ENCODE results near the gene TMEM132D.

TMEM132D gene

GRCh38 chr12:129097451-129097850 is 806.4 kb downstream of the TMEM132D start:
- DNase-seq (ENCODE audit: low spot score), result no peak

GRCh38 chr12:129096968-129097367 is 806.9 kb downstream of the TMEM132D start:
- no peak for DNase-seq (ENCODE audit: low spot score)

GRCh38 chr12:129096184-129096583 is 807.6 kb downstream of the TMEM132D start:
- no peak for DNase-seq (ENCODE audit: low spot score)

GRCh38 chr12:129089576-129089975 is 814.2 kb downstream of the TMEM132D start:
- no peak for DNase-seq (ENCODE audit: low spot score)

- no peak for DNase-seq (ENCODE audit: low spot score)
Measured at GRCh38 chr12:129084875-129085826, 818.7 kb downstream of the TMEM132D start.

- no peak for DNase-seq (ENCODE audit: low spot score)
Measured at GRCh38 chr12:129083121-129083840, 820.5 kb downstream of the TMEM132D start.

- DNase-seq (ENCODE audit: low spot score), result no peak
Measured at GRCh38 chr12:129082441-129082840, 821.4 kb downstream of the TMEM132D start.

GRCh38 chr12:129081755-129082250 is 822.0 kb downstream of the TMEM132D start:
- no peak for DNase-seq (ENCODE audit: low spot score)

GRCh38 chr12:129080821-129081220 is 823.0 kb downstream of the TMEM132D start:
- DNase-seq (ENCODE audit: low spot score), result no peak

- no peak for DNase-seq (ENCODE audit: low spot score)
Measured at GRCh38 chr12:129080391-129080790, 823.4 kb downstream of the TMEM132D start.

- DNase-seq (ENCODE audit: low spot score), result no peak
Measured at GRCh38 chr12:129079719-129080118, 824.1 kb downstream of the TMEM132D start.

GRCh38 chr12:129076441-129077320 is 827.1 kb downstream of the TMEM132D start:
- DNase-seq (ENCODE audit: low spot score), result no peak

GRCh38 chr12:129075460-129076208 is 828.2 kb downstream of the TMEM132D start:
- no peak for DNase-seq (ENCODE audit: low spot score)

- DNase-seq (ENCODE audit: low spot score), result no peak
Measured at GRCh38 chr12:129074379-129074778, 829.4 kb downstream of the TMEM132D start.

- no peak for DNase-seq (ENCODE audit: low spot score)
Measured at GRCh38 chr12:129073157-129073915, 830.5 kb downstream of the TMEM132D start.

- DNase-seq (ENCODE audit: low spot score), result no peak
Measured at GRCh38 chr12:129071362-129071761, 832.5 kb downstream of the TMEM132D start.

- DNase-seq (ENCODE audit: low spot score), result no peak
Measured at GRCh38 chr12:129069886-129070285, 833.9 kb downstream of the TMEM132D start.

GRCh38 chr12:129068684-129069083 is 835.1 kb downstream of the TMEM132D start:
- no peak for DNase-seq (ENCODE audit: low spot score)

- DNase-seq (ENCODE audit: low spot score), result no peak
Measured at GRCh38 chr12:129067491-129067890, 836.3 kb downstream of the TMEM132D start.

- no peak for DNase-seq (ENCODE audit: low spot score)
Measured at GRCh38 chr12:129064209-129064855, 839.5 kb downstream of the TMEM132D start.
